Pancreas (tissue), 10 donors: ENCODE measurements around the gene ZBTB44. TPM values are rescaled to one million over a fixed set of nuclear protein-coding genes. Genes with fewer than 3 reads are reported as not detected.

Experiments
- ATAC-seq, 4 donors: fragments of 200-7000 bp; cut with Tn5 transposase; one replicate each; pipeline versions ENCODE4 v1.8.0 to v1.9.1; 2020; ENCODE audit warnings: mild to moderate bottlenecking in 4 of 4, moderate library complexity in 4 of 4
- DNase-seq, 6 donors: peaks; one replicate each; pipeline ENCODE4 v3.0.0-alpha.2; 2020
- FAIRE-seq: peaks from 2 replicates; lab custom pipeline; 2012; peaks lifted over from hg19 to GRCh38; lab: Jason Lieb, UNC
- H3K27ac ChIP-seq, 4 donors: fragments of 200-600 bp; sonication (generic); 1 replicate in 3 of 4; 2 replicates in 1 of 4; pipeline versions ENCODE4 v1.5.0 to v1.8.0; 2020
- H3K27me3 ChIP-seq, 4 donors: fragments of 200-600 bp; one replicate each; pipeline ENCODE4 v1.8.0; 2021
- H3K36me3 ChIP-seq, 3 donors: fragments of 200-600 bp; sonication (generic) in 1 of 3; one replicate each; pipeline versions ENCODE4 v1.5.0 to v1.8.0; 2020 to 2021
- H3K4me1 ChIP-seq, 3 donors: fragments of 200-600 bp; one replicate each; pipeline ENCODE4 v1.8.0; 2021
- H3K4me3 ChIP-seq, 4 donors: fragments of 200-600 bp; sonication (generic) in 2 of 4; one replicate each; pipeline versions ENCODE4 v1.5.0 to v1.8.0; 2020 to 2021
- H3K9me3 ChIP-seq, 4 donors: fragments of 200-600 bp; one replicate each; pipeline ENCODE4 v1.8.0; 2021
- WGBS, 2 donors: extraction: QIAGEN DNeasy Blood & Tissue Kit; methylation state at CpG; one replicate each; pipeline ENCODE4 v1.1.7; 2013; 5-methylcytosine and 5-hydroxymethylcytosine counted together
- intact Hi-C, 3 donors: fragments of 100-400 bp; cut with DNase I; formaldehyde crosslinking; loops; one replicate each; pipeline versions ENCODE4 v1.11.1 to v1.14.2; 2022
- polyA plus RNA-seq, 2 donors: library from polyadenylated mRNA; stranded (reverse); fragments of 200-250 nt; gene quantifications; one replicate each; pipeline ENCODE4 v1.2.3, GENCODE V29; 2013
- total RNA-seq, 6 donors: library from RNA; stranded (reverse); fragmentation: NEBNext Ultra II Directional in 4 of 6; extraction: Animal tissue kit (Norgen Biotek cat#: 25700) in 4 of 6; gene quantifications; one replicate each; pipeline versions ENCODE4 v1.2.1 to v1.2.4, GENCODE V29; 2021 to 2023
- TF ChIP-seq, protein P1 (sequence below), 4 donors: fragments of 200-600 bp; sonication (generic) in 3 of 4; IDR thresholded peaks; one replicate each; pipeline versions ENCODE4 v1.5.0 to v1.8.0; 2021; ENCODE audit warnings: antibody characterized with exemption in 4 of 4
- donor health status: healthy with polysubstance abuse.
- donor health status: DM: no; HTN: no; CAD: no; lungs with moderate emphysema.
- donor health status: DM: no; HTN: no; CAD: no.
- donor health status: control.
- donor health status: control.
- donor health status: Bipolar disorder and iron deficiency.
- donor health status: DM: yes; HTN: yes; CAD: no.
- donor health status: DM: no; HTN: no; CAD: no.
- donor health status: DM: no; HTN: no; CAD: no.
- donor health status: DM: yes; HTN: yes; CAD: no.

The ZBTB44 gene
- total and polyA plus RNA-seq, 8 donors = 6.4 to 31.1 (median 18.1) TPM

DNA sequence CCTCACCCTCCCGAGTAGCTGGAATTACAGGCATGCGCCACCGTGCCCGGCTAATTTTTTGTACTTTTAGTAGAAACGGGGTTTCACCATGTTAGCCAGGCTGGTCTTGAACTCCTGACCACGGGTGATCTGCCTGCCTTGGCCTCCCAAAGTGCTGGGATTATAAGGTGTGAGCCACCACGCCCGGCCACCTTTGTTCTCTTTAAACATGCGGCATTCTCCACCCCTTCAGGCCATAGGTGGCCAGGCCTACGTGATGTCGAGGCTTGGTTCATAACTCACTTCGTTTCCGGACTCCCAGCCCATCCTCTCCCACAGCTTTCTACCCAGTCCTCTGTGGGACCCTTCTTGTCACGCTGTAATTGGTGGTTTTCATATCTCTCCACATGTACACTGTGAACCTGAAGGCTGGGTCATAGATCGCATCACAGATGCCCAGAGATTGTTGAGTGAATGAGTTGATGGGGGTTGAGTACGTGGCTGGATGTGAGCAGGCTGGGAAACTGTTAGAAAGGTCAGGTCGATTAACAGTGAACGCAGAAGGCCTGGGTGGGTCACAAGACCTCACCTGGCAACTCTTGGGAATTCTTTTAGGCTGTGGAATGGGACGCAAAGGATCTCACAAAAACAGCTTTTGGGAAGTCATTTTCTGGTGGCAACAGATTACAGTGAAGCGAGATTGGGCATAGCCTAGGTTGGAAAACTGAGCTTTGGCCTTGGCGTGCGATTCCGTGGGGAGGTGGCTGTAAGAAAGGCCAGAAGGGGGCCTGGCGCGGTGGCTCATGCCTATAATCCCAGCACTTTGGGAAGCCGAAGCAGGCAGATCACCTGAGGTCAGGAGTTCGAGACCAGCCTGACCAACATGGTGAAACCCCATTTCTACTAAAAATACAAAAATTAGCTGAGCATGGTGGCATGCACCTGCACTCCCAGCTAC lies 110.7 kb downstream of the ZBTB44 start:
- Histone ChIP-seq H3K36me3 (peaks cover 0 to 59% (median 13%) of the 10 kb centered on the region in 3 donors), H3K27ac (no peak overlapping the region), H3K4me3 (no peak overlapping the region), H3K9me3 (no peaks in the 10 kb centered on the region), H3K27me3 (no peaks in the 10 kb centered on the region), H3K4me1 (no peaks in the 10 kb centered on the region)
- intact Hi-C loops = no loop called here
- TF ChIP-seq, protein P1, sequence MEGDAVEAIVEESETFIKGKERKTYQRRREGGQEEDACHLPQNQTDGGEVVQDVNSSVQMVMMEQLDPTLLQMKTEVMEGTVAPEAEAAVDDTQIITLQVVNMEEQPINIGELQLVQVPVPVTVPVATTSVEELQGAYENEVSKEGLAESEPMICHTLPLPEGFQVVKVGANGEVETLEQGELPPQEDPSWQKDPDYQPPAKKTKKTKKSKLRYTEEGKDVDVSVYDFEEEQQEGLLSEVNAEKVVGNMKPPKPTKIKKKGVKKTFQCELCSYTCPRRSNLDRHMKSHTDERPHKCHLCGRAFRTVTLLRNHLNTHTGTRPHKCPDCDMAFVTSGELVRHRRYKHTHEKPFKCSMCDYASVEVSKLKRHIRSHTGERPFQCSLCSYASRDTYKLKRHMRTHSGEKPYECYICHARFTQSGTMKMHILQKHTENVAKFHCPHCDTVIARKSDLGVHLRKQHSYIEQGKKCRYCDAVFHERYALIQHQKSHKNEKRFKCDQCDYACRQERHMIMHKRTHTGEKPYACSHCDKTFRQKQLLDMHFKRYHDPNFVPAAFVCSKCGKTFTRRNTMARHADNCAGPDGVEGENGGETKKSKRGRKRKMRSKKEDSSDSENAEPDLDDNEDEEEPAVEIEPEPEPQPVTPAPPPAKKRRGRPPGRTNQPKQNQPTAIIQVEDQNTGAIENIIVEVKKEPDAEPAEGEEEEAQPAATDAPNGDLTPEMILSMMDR (IDR thresholded peaks at IDR 0.05) = no peak
- no peak for FAIRE-seq
- peak in 2 of 6 donors; percentile 16 to 29 for DNase-seq
- 90 to 95% methylated on average over 27 of the region's 27 CpGs for WGBS, 2 donors
- ATAC-seq = no peak

DNA sequence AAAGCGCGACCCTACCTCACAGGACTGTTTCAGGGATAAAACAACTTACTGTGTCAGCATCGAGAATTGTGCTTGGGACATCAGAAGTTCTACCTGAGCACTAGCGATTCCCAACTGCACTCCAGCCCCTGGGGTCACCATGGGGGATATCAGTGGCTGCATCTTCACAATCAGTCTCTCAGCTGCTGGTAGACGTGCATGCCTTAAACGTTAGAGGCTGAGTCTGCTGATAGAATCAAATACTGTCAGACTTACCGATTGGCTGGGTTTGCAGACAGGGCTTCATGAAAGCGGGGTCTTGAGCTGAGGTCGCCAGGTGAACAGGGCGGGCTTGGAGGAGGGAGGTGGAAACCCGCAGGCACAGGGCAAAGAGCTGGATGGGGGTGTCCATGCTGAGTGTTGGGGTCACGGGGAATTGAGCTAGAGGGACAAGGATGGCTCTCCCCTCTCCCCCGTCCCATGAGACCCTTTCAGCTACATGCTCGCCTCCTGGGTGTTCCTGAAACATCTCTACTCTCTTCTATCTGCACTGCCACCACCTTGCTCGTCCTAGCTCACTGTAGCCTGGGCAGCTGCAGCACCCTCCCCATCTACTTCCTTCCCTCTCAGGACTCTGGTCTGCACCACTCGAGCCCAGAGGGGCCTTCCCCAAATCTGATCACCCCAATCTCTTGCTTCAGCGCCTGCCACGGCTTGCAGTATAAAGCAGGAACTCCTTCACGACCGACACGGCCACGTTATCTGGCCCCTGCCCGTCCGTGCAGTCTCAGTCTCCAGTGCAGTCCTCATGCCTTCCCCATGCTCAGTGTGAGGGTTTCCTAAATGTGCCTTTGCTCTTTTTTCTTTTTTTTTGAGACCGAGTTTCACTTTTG lies 111.7 kb downstream of the ZBTB44 start:
- no peak overlapping the region for H3K27ac ChIP-seq
- H3K4me3 ChIP-seq = no peak overlapping the region
- H3K4me1 ChIP-seq = no peaks in the 10 kb centered on the region
- no peak for ATAC-seq
- intact Hi-C loops = no loop called here
- no peaks in the 10 kb centered on the region for H3K27me3 ChIP-seq
- 87 to 93% methylated on average over 25 of the region's 25 CpGs for WGBS, 2 donors
- TF ChIP-seq, protein P1 (IDR thresholded peaks at IDR 0.05) = no peak
- H3K9me3 ChIP-seq = no peaks in the 10 kb centered on the region
- H3K36me3 ChIP-seq = peaks cover 0 to 59% (median 13%) of the 10 kb centered on the region in 3 donors
- no peak for FAIRE-seq
- peak in 2 of 6 donors; percentile 25 to 40 for DNase-seq

DNA sequence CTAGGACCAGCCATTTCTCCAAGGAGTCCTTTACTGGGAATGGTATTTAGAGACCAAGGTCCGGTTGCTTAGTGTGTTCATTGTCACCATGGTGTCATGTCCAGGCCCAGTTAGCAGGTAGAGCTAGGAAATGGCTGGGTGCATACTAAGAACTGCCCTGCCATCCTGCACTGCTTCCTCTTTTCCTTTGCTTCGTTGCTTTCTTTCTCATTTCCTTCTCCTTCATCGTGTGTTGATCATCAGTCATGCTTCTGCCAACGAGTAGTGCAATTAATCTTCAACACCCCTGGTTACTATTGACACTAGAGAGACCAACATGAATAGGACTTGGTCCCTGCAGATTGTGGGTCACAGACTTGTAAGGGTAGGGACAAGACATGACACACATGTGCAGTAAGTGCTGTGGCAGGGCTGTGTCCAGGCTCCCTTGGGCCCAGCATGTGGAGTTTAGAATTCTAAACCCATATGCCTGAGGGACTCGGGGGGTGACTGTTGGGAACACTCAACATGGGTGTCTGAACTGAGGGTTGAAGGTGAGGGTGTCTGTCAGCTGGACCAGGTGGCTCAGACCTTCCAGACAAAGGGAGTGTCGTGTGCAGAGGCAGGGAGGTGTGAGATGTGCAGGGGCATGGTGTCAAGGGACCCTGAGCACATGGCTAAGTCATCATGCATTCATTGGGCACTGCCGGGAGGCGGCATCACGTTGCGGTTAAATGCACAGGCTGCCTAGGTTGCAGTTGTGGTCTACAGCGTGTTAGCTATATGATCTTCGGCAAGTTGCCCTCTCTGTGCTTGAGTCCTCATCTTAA lies 112.5 kb downstream of the ZBTB44 start:
- FAIRE-seq = no peak

DNA sequence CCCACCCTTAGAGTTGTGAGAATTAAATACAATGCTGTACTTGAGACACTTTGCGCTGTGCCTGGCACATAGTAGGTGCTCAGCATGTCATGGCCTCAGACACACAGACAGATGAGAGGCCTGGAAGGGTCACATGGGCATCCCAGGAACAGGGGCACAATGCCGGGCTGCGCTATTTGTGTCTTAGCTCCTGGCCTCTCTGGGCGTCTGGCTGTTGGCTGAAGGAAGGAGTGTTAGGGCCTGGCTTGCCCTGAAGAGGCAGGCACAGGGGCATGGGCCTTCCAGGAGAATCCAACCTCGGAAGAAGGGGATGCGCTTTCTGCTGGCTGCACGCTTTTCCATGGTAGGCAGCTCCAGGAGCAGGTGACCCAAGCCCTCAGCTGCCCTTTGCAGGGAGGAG lies 113.7 kb downstream of the ZBTB44 start:
- no peak for FAIRE-seq
- no peak for ATAC-seq
- TF ChIP-seq, protein P1 (IDR thresholded peaks at IDR 0.05) = no peak
- WGBS, 2 donors = 98% methylated on average over 7 of the region's 7 CpGs
- DNase-seq = no peak
- Histone ChIP-seq H3K4me1 (no peaks in the 10 kb centered on the region), H3K9me3 (no peaks in the 10 kb centered on the region), H3K27me3 (no peaks in the 10 kb centered on the region), H3K27ac (no peak overlapping the region), H3K4me3 (no peak overlapping the region), H3K36me3 (peaks cover 0 to 69% (median 28%) of the 10 kb centered on the region in 3 donors)
- intact Hi-C loops = no loop called here

More for the DNA sequence above, 112.5 kb downstream of the ZBTB44 start:
- Histone ChIP-seq H3K4me3 (no peak overlapping the region), H3K36me3 (peaks cover 0 to 59% (median 21%) of the 10 kb centered on the region in 3 donors), H3K9me3 (no peaks in the 10 kb centered on the region), H3K27me3 (no peaks in the 10 kb centered on the region), H3K4me1 (no peaks in the 10 kb centered on the region), H3K27ac (no peak overlapping the region)
- ATAC-seq (no peak), DNase-seq (peak in 2 of 6 donors; percentile 6 to 33)
- WGBS, 2 donors = 76 to 81% methylated on average over 12 of the region's 12 CpGs
- intact Hi-C loops = no loop called here
- TF ChIP-seq, protein P1 (IDR thresholded peaks at IDR 0.05) = no peak
